Karpas-422 (cell line): ENCODE results near the gene MICAL3. TPM values are rescaled to one million over a fixed set of nuclear protein-coding genes. Genes with fewer than 3 reads are reported as not detected.
"Not testable (repeated sequence)": the region's sequence is repeated elsewhere in the genome, so short reads cannot be mapped to it uniquely, and the experiment has no call there.

ENCODE experiments used
- DNase-seq: peaks from one replicate; pipeline ENCODE4 v3.0.0-alpha.2; 2015
- H2AFZ ChIP-seq: fragments of 200-600 bp; sonication (generic); 2 replicates; pipeline ENCODE4 v1.6.1; 2014; ENCODE audit warnings: antibody characterized with exemption, low read length, mixed read lengths
- H3K27ac ChIP-seq: fragments of 200-600 bp; sonication (generic); 2 replicates; pipeline ENCODE4 v1.5.1; 2014; ENCODE audit warnings: mild to moderate bottlenecking, low read length, moderate library complexity
- H3K27me3 ChIP-seq: fragments of 200-600 bp; sonication (generic); 2 replicates; pipeline ENCODE4 v1.6.1; 2014; ENCODE audit warnings: low read length, mixed read lengths
- H3K36me3 ChIP-seq: fragments of 200-600 bp; sonication (generic); 2 replicates; pipeline ENCODE4 v1.6.1; 2014; ENCODE audit warnings: low read length, mixed read lengths; ENCODE audit not compliant: insufficient read depth
- H3K4me1 ChIP-seq: fragments of 200-600 bp; sonication (generic); 2 replicates; pipeline ENCODE4 v1.6.1; 2014; ENCODE audit warnings: mild to moderate bottlenecking, low read length, mixed read lengths
- H3K4me2 ChIP-seq: fragments of 200-600 bp; sonication (generic); 2 replicates; pipeline ENCODE4 v1.6.1; 2014; ENCODE audit warnings: low read length, low read depth, mild to moderate bottlenecking; ENCODE audit not compliant: poor library complexity, severe bottlenecking
- H3K4me3 ChIP-seq: fragments of 200-600 bp; sonication (generic); 2 replicates; pipeline ENCODE4 v1.5.1; 2014; ENCODE audit warnings: mild to moderate bottlenecking, antibody characterized with exemption, low read length, mixed read lengths
- H3K79me2 ChIP-seq: fragments of 200-600 bp; sonication (generic); 2 replicates; pipeline ENCODE4 v1.6.1; 2014; ENCODE audit warnings: mild to moderate bottlenecking, low read length, mixed read lengths
- H3K9ac ChIP-seq: fragments of 200-600 bp; sonication (generic); 2 replicates; pipeline ENCODE4 v1.6.0; 2014; ENCODE audit warnings: low read length
- H3K9me2 ChIP-seq: fragments of 200-600 bp; sonication (generic), shearing (Covaris generic); replicated peaks from 2 replicates; pipeline ENCODE4 v1.6.0; 2014; ENCODE audit warnings: mild to moderate bottlenecking, low read length, moderate library complexity; ENCODE audit not compliant: insufficient read depth
- H3K9me3 ChIP-seq: fragments of 300-700, 200-600 bp; sonication (generic); 2 replicates; pipeline ENCODE4 v1.6.1; 2014; ENCODE audit warnings: low read length, mixed read lengths
- H4K20me1 ChIP-seq: fragments of 200-600 bp; sonication (generic); 2 replicates; pipeline ENCODE4 v1.6.1; 2014; ENCODE audit warnings: mild to moderate bottlenecking, antibody characterized with exemption, low read length, low read depth; ENCODE audit not compliant: insufficient read depth
- total RNA-seq: library from RNA; depleted of rRNA; stranded (reverse); fragments of >200 nt; shearing (Covaris generic); gene quantifications from 2 replicates; pipeline ENCODE4 v1.2.3, GENCODE V29; 2014; ENCODE audit warnings: low replicate concordance

MICAL3 gene
- total RNA-seq, 1 experiment from 2014 or later: 54.9 TPM

DNA sequence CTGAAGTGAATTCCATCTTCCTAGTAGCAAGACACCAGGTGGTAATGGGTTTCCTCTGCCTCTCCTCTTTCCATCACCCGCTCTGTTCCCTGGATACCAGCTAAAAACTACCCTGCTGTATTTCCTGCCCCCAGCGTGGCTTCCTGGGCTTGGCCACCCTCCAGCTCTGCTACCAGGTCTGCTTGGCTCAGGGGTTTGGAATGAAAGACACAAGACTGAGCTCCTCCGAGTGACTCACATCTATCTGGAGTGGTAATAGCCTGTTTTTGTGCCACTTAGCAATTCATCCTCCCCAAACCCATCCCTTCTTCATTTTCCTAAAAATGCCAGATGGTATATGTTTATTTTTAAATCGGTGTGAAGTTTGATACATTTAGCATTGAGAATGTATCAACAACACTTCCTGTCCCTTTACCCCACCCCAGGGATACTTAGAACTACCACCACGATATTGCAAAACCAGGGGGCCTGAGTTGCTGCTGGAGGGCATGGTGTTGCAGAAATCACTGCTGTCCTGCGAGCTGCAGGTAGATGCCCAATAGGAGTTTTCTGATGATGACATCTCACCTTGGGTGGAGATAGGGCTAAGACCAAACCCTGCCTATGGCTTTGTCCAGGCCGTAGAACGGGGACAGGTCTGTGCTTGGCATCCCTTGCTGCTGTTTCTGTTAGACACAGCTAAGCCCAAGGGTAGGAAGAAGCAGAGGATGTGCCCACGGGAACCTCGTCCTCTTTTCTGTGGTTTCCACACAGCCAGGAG lies 7.5 kb upstream of the MICAL3 start:
- no peaks in the 10 kb centered on the region for H3K9me3 ChIP-seq
- H3K27ac ChIP-seq: no peak overlapping the region
- H3K4me3 ChIP-seq: no peak overlapping the region
- no peaks in the 10 kb centered on the region for H3K27me3 ChIP-seq
- H2AFZ ChIP-seq: no peak overlapping the region
- no peak overlapping the region for H3K4me2 ChIP-seq
- DNase-seq: peak; percentile 10
- no peak overlapping the region for H3K9ac ChIP-seq
- peaks cover 11% of the 10 kb centered on the region for H3K4me1 ChIP-seq
- no peaks in the 10 kb centered on the region for H3K36me3 ChIP-seq
- H3K9me2 ChIP-seq: no peaks in the 10 kb centered on the region
- H3K79me2 ChIP-seq: no peaks in the 10 kb centered on the region
- H4K20me1 ChIP-seq: no peaks in the 10 kb centered on the region

GRCh38 chr22:18029686-18030267 lies 5.4 kb upstream of the MICAL3 start:
- DNase-seq: peak; percentile 34
- H3K27ac ChIP-seq: no peak overlapping the region
- H3K4me2 ChIP-seq: no peak overlapping the region
- no peak overlapping the region for H2AFZ ChIP-seq
- no peak overlapping the region for H3K9ac ChIP-seq
- peaks cover 16% of the 10 kb centered on the region for H3K4me1 ChIP-seq
- no peaks in the 10 kb centered on the region for H3K9me3 ChIP-seq
- H3K36me3 ChIP-seq: no peaks in the 10 kb centered on the region
- H3K9me2 ChIP-seq: no peaks in the 10 kb centered on the region
- no peaks in the 10 kb centered on the region for H3K27me3 ChIP-seq
- H4K20me1 ChIP-seq: no peaks in the 10 kb centered on the region
- H3K4me3 ChIP-seq: no peak overlapping the region
- H3K79me2 ChIP-seq: no peaks in the 10 kb centered on the region

DNA sequence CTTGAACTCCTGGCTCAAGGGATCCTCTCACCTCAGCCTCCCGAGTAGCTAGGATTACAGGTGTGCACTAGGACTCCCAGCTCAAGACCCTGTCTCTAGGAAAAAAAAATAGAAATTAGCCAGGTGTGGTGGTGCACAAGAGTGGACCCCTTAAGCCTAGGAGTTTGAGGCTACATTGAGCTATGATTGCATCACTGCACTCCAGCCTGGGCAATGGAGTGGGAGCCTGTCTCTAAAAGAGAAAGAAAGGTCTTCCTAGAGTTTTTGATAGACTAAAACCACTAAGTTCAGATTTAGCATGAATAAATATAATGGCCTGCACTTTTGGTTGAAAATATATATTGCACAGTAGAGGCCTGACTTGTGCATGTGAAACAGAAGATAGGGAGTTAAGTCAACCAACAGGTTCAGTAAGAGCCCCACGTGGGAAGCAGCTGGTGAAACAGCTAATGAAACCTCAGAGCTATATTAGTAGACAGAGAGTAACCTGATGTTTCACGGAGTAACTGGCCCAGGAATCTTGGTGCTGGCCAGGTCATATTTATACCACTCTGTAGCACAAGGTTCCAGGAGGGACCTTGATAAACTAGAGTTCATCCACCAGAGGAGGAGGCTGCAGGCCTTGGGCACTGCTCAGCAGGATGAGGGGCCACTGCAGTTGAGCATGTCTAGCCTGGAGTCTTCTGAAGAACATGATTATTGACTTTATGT lies 4.6 kb upstream of the MICAL3 start:
- DNase-seq: peak; percentile 41
- no peak overlapping the region for H2AFZ ChIP-seq
- no peaks in the 10 kb centered on the region for H3K9me3 ChIP-seq
- H3K9ac ChIP-seq: no peak overlapping the region
- no peaks in the 10 kb centered on the region for H3K9me2 ChIP-seq
- no peak overlapping the region for H3K4me2 ChIP-seq
- H3K79me2 ChIP-seq: no peaks in the 10 kb centered on the region
- peaks cover 17% of the 10 kb centered on the region for H3K4me1 ChIP-seq
- H4K20me1 ChIP-seq: no peaks in the 10 kb centered on the region
- H3K27me3 ChIP-seq: no peaks in the 10 kb centered on the region
- H3K4me3 ChIP-seq: no peak overlapping the region
- no peaks in the 10 kb centered on the region for H3K36me3 ChIP-seq
- no peak overlapping the region for H3K27ac ChIP-seq

GRCh38 chr22:18025898-18026297 lies 1.5 kb upstream of the MICAL3 start:
- not testable (repeated sequence) for H3K27ac ChIP-seq, H3K27me3 ChIP-seq, H3K79me2 ChIP-seq, H3K9ac ChIP-seq, H3K4me3 ChIP-seq, H3K4me2 ChIP-seq, H2AFZ ChIP-seq, H3K36me3 ChIP-seq, DNase-seq, H3K9me3 ChIP-seq, H4K20me1 ChIP-seq, H3K9me2 ChIP-seq
- H3K4me1 ChIP-seq: peaks cover 31% of the 10 kb centered on the region

- no peaks in the 10 kb centered on the region for H3K36me3 ChIP-seq
- H3K79me2 ChIP-seq: no peaks in the 10 kb centered on the region
- peak overlapping the region; percentile 76 for H3K4me2 ChIP-seq
- H3K27me3 ChIP-seq: no peaks in the 10 kb centered on the region
- peaks cover 31% of the 10 kb centered on the region for H3K4me1 ChIP-seq
- peak overlapping the region; percentile 88 for H3K4me3 ChIP-seq
- H3K9ac ChIP-seq: peak overlapping the region; percentile 47
- H3K9me2 ChIP-seq: no peaks in the 10 kb centered on the region
- no peaks in the 10 kb centered on the region for H4K20me1 ChIP-seq
- no peaks in the 10 kb centered on the region for H3K9me3 ChIP-seq
- no peak overlapping the region for H3K27ac ChIP-seq
- peak overlapping the region; percentile 92 for H2AFZ ChIP-seq
- peak; percentile 19 for DNase-seq
Observed at GRCh38 chr22:18024956-18025720, 777 bp upstream of the MICAL3 start.

DNA sequence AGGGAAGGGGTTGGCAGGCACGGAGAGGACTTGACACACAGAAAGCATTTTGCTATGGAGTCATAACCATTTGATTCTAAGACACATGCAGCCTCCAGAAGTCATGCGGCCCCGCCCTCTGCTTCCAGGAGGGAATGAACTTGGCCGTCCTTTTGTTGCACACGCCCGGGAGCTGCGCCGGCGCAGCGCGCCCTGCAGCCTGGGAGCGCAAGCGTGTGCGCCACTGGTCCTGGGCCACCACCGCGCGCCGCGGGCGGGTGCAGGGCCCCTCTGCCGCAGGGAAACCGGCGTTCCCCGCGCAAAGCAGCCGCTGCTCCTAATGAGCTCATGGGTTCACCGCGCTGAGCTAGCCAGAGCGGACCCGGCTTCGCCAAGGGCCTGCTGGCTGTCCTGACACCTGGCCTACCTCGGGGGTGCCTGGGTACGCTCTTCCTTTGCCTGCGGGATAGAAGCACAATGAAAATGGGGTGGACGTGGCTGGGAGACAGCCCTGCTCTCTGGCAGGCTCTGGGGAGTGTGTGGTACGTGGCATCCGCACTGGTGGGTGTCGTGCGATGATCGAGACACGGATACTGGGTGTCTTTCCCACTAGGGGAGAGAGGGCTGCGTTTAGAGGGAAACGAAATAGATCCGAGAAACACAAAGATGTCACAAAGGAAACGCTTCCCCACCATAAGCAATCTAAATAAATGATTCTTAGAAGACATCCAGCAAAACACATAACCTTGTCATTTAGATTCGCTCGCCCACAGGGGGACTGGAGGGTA lies 669 bp downstream of the MICAL3 start:
- H3K36me3 ChIP-seq: no peaks in the 10 kb centered on the region
- H3K27ac ChIP-seq: no peak overlapping the region
- peak; percentile 77 for DNase-seq
- no peaks in the 10 kb centered on the region for H3K79me2 ChIP-seq
- no peaks in the 10 kb centered on the region for H3K9me2 ChIP-seq
- peak overlapping the region; percentile 78 for H3K9ac ChIP-seq
- peaks cover 24% of the 10 kb centered on the region for H3K4me1 ChIP-seq
- H3K27me3 ChIP-seq: no peaks in the 10 kb centered on the region
- H2AFZ ChIP-seq: peak overlapping the region; percentile 76
- H3K4me2 ChIP-seq: peak overlapping the region; percentile 98
- peak overlapping the region; percentile 88 for H3K4me3 ChIP-seq
- no peaks in the 10 kb centered on the region for H4K20me1 ChIP-seq
- no peaks in the 10 kb centered on the region for H3K9me3 ChIP-seq

- Histone ChIP-seq H3K36me3 (no peaks in the 10 kb centered on the region), H4K20me1 (no peaks in the 10 kb centered on the region), H3K9me3 (no peaks in the 10 kb centered on the region), H3K4me3 (peak overlapping the region; percentile 88), H3K79me2 (no peaks in the 10 kb centered on the region), H3K4me2 (peak overlapping the region; percentile 98), H2AFZ (peak overlapping the region; percentile 76; the same call in 1 of the 2 replicates), H3K4me1 (peaks cover 24% of the 10 kb centered on the region), H3K9me2 (no peaks in the 10 kb centered on the region), H3K9ac (peak overlapping the region; percentile 78), H3K27me3 (no peaks in the 10 kb centered on the region), H3K27ac (no peak overlapping the region)
- peak; percentile 38 for DNase-seq
Observed at GRCh38 chr22:18022876-18023275, 1.5 kb downstream of the MICAL3 start.
